ENCODE results near the gene HERC6. TPM values are rescaled to one million over a fixed set of nuclear protein-coding genes. Genes with fewer than 3 reads are reported as not detected.

Gene HERC6
- total RNA-seq, 1 experiment from 2014 or later, result 2.4 TPM

DNA sequence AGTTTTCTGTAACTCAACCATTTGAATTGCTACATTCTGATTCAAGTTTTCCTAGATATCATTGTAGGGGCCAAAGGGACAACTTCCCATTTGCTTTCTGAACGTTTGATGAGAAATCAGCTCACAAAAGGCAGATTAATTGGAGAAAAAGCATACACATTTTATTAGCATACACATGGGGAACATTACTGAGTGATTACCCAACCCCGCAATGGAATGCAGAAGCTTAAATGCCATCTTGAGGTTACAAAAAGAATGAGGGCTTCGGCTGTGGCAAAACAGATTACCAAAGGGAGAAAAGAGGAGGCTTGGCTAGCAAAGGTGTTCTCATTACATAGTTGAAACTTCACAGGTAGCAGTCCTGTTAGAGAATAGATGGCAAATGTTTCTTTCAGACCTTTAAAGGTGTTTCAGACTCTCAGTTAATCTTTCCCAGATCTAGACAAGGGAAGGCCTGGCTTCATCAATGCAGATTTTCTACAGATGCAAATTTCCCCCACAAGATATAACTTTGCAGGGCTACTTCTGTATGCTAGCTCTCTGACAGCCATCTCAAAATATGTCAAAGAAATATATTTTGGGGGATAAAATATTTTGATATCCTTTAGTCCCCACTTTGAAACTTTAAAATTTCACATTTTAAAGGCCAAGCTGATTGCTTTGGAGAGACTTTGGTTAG lies 26.5 kb upstream of the HERC6 start:
- Mint-ChIP-seq H3K4me3 (ENCODE audit: unreplicated experiment) (no peak overlapping the region), H3K27me3 (ENCODE audit: insufficient read depth, unreplicated experiment) (no peaks in the 10 kb centered on the region), H3K36me3 (ENCODE audit: insufficient read depth, unreplicated experiment) (no peaks in the 10 kb centered on the region), H3K4me1 (ENCODE audit: insufficient read depth, unreplicated experiment) (peaks cover 9% of the 10 kb centered on the region), H3K9me3 (ENCODE audit: unreplicated experiment) (no peaks in the 10 kb centered on the region), H3K27ac (ENCODE audit: low read depth, unreplicated experiment) (peak overlapping the region; percentile 37)
- BruUV-seq (replicated peaks), result no TSS peak
- POLR2A ChIA-PET, result interaction anchor here (0.6 to 3.5 kb wide), 10 partner anchors 11 to 172 kb away, joined by 3 to 26 read pairs (median 4); partner anchors contain the start of genes PPM1K and PYURF
- intact Hi-C loops (cut with micrococcal nuclease), result loop anchor here (1.0 kb wide), 1 partner anchor 133 kb away; no protein-coding TSS in a partner anchor
- TF ChIP-seq, protein P1, sequence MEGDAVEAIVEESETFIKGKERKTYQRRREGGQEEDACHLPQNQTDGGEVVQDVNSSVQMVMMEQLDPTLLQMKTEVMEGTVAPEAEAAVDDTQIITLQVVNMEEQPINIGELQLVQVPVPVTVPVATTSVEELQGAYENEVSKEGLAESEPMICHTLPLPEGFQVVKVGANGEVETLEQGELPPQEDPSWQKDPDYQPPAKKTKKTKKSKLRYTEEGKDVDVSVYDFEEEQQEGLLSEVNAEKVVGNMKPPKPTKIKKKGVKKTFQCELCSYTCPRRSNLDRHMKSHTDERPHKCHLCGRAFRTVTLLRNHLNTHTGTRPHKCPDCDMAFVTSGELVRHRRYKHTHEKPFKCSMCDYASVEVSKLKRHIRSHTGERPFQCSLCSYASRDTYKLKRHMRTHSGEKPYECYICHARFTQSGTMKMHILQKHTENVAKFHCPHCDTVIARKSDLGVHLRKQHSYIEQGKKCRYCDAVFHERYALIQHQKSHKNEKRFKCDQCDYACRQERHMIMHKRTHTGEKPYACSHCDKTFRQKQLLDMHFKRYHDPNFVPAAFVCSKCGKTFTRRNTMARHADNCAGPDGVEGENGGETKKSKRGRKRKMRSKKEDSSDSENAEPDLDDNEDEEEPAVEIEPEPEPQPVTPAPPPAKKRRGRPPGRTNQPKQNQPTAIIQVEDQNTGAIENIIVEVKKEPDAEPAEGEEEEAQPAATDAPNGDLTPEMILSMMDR (IDR thresholded peaks at IDR 0.05; ENCODE audit: unreplicated experiment), result no peak
- DNase-seq (ENCODE audit: unreplicated experiment), result peak; percentile 46
- CTCF ChIA-PET, result interaction anchor here (0.6 to 4.0 kb wide), 11 partner anchors 9 to 163 kb away, joined by 3 to 20 read pairs (median 4); no protein-coding TSS in a partner anchor

DNA sequence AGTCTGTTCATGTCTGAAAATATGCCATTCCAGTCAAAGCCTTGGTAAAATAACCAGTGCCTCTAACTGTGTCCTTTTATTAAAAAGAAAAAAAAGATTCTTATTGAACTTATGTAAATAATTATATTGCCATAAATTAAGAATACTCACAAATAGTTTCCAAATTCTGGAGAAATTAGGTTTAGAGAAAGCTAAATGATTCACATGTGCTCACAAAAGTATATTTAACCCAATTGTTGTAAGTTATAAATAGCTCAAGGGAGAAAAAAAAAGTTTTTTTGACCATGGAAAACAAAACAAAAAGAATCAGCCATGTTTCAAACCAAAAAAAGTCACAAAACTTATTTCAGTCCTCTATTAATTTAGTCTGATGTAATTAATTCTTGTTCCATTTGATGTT lies 25.3 kb upstream of the HERC6 start:
- intact Hi-C loops (cut with micrococcal nuclease), result no loop called here
- CTCF ChIA-PET, result interaction anchor here (0.6 to 4.0 kb wide), 5 partner anchors 15 to 190 kb away, joined by 3 to 20 read pairs (median 5); no protein-coding TSS in a partner anchor

GRCh38 chr4:88356771-88357170 lies 21.9 kb upstream of the HERC6 start:
- ChIA-PET CTCF (interaction anchor here (0.7 kb wide), 1 partner anchor 941 kb away, joined by 3 read pairs; no protein-coding TSS in a partner anchor), POLR2A (no interaction called here)
- no peaks in the 10 kb centered on the region for H3K27me3 Mint-ChIP-seq (ENCODE audit: insufficient read depth, unreplicated experiment)
- H3K27ac Mint-ChIP-seq (ENCODE audit: low read depth, unreplicated experiment), result no peak overlapping the region
- no peaks in the 10 kb centered on the region for H3K9me3 Mint-ChIP-seq (ENCODE audit: unreplicated experiment)
- DNase-seq (ENCODE audit: unreplicated experiment), result no peak
- H3K4me1 Mint-ChIP-seq (ENCODE audit: insufficient read depth, unreplicated experiment), result peaks cover 7% of the 10 kb centered on the region
- H3K4me3 Mint-ChIP-seq (ENCODE audit: unreplicated experiment), result no peak overlapping the region
- intact Hi-C loops (cut with micrococcal nuclease), result no loop called here
- no peaks in the 10 kb centered on the region for H3K36me3 Mint-ChIP-seq (ENCODE audit: insufficient read depth, unreplicated experiment)
- no TSS peak for BruUV-seq (replicated peaks)
- TF ChIP-seq, protein P1 (IDR thresholded peaks at IDR 0.05; ENCODE audit: unreplicated experiment), result no peak

More for the DNA sequence above, 25.3 kb upstream of the HERC6 start:
- H3K4me3 Mint-ChIP-seq (ENCODE audit: unreplicated experiment), result no peak overlapping the region
- H3K27ac Mint-ChIP-seq (ENCODE audit: low read depth, unreplicated experiment), result no peak overlapping the region
- TF ChIP-seq, protein P1 (IDR thresholded peaks at IDR 0.05; ENCODE audit: unreplicated experiment), result no peak
- peaks cover 9% of the 10 kb centered on the region for H3K4me1 Mint-ChIP-seq (ENCODE audit: insufficient read depth, unreplicated experiment)
- POLR2A ChIA-PET, result interaction anchor here (1.5 to 3.5 kb wide), 5 partner anchors 12 to 171 kb away, joined by 4 to 26 read pairs (median 7); partner anchors contain the start of genes PPM1K and PYURF
- no peaks in the 10 kb centered on the region for H3K27me3 Mint-ChIP-seq (ENCODE audit: insufficient read depth, unreplicated experiment)
- H3K9me3 Mint-ChIP-seq (ENCODE audit: unreplicated experiment), result no peaks in the 10 kb centered on the region
- BruUV-seq (replicated peaks), result no TSS peak
- no peaks in the 10 kb centered on the region for H3K36me3 Mint-ChIP-seq (ENCODE audit: insufficient read depth, unreplicated experiment)
- no peak for DNase-seq (ENCODE audit: unreplicated experiment)

GRCh38 chr4:88357262-88357661 lies 21.4 kb upstream of the HERC6 start:
- ChIA-PET POLR2A (no interaction called here), CTCF (no interaction called here)
- H3K4me3 Mint-ChIP-seq (ENCODE audit: unreplicated experiment), result no peak overlapping the region
- BruUV-seq (replicated peaks), result no TSS peak
- DNase-seq (ENCODE audit: unreplicated experiment), result no peak
- H3K4me1 Mint-ChIP-seq (ENCODE audit: insufficient read depth, unreplicated experiment), result peaks cover 2% of the 10 kb centered on the region
- intact Hi-C loops (cut with micrococcal nuclease), result no loop called here
- no peaks in the 10 kb centered on the region for H3K9me3 Mint-ChIP-seq (ENCODE audit: unreplicated experiment)
- H3K27me3 Mint-ChIP-seq (ENCODE audit: insufficient read depth, unreplicated experiment), result no peaks in the 10 kb centered on the region
- TF ChIP-seq, protein P1 (IDR thresholded peaks at IDR 0.05; ENCODE audit: unreplicated experiment), result no peak
- no peaks in the 10 kb centered on the region for H3K36me3 Mint-ChIP-seq (ENCODE audit: insufficient read depth, unreplicated experiment)
- no peak overlapping the region for H3K27ac Mint-ChIP-seq (ENCODE audit: low read depth, unreplicated experiment)

All from MCF 10A (cell line).